ENCODE data around the gene SCD.

SCD gene

DNA sequence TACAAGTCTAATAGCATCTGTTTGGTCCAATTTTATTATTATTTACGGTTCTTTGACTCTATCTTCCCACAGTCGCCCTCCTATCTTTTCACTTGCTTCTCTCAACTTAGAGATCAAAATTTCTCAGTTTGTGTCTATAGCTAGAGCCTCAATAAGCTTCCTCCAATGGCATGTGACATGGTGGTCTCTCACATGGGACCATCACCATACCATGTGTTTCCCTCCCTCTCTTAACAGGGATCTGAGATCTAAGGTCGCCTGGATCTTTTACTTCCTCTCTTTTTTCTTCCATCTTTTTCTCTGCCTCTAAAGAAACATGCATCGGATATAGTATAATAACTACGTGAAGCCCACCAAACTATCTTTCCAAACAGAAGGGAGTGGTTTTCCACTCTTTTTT, 18.8 kb upstream of the SCD start:
- TF ChIP-seq, protein P1, sequence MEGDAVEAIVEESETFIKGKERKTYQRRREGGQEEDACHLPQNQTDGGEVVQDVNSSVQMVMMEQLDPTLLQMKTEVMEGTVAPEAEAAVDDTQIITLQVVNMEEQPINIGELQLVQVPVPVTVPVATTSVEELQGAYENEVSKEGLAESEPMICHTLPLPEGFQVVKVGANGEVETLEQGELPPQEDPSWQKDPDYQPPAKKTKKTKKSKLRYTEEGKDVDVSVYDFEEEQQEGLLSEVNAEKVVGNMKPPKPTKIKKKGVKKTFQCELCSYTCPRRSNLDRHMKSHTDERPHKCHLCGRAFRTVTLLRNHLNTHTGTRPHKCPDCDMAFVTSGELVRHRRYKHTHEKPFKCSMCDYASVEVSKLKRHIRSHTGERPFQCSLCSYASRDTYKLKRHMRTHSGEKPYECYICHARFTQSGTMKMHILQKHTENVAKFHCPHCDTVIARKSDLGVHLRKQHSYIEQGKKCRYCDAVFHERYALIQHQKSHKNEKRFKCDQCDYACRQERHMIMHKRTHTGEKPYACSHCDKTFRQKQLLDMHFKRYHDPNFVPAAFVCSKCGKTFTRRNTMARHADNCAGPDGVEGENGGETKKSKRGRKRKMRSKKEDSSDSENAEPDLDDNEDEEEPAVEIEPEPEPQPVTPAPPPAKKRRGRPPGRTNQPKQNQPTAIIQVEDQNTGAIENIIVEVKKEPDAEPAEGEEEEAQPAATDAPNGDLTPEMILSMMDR (IDR thresholded peaks at IDR 0.05; ENCODE audit: control insufficient read depth, extremely low read depth, insufficient read depth): no peak
- no peak for DNase-seq (ENCODE audit: low read depth)
- H3K4me3 ChIP-seq (ENCODE audit: low read depth, low read length): no peak overlapping the region

DNA sequence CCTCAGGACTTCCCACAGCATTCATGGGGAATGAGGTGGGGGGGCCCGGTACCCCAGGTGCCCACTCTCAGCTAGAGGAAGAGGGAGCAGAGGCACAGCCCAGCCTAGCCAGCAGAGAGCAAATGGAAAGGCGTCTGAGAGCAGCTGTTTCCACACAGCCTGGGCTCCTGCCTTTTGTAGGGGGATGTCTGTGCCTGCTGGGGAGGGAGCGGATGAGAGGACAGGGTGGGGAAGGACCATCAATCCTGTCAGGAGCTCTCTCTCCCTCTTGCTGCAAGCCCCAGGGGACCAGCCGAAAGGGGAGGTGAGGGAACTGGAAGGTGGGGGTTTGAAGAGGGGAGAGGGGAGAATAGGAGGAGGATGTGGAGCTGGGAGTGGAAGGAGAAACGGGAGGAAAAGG, 17.0 kb upstream of the SCD start, which contains the start of gene PKD2L1:
Gene PKD2L1, minus strand, starts transcription at position 150 of the 400 bp plus-strand sequence. Its CDS starts 125 bp downstream, at position 25.
- DNase-seq (ENCODE audit: low read depth): no peak
- TF ChIP-seq, protein P1 (IDR thresholded peaks at IDR 0.05; ENCODE audit: control insufficient read depth, extremely low read depth, insufficient read depth): no peak
- no peak within 1 kb of the TSS for H3K4me3 ChIP-seq (ENCODE audit: low read depth, low read length)

DNA sequence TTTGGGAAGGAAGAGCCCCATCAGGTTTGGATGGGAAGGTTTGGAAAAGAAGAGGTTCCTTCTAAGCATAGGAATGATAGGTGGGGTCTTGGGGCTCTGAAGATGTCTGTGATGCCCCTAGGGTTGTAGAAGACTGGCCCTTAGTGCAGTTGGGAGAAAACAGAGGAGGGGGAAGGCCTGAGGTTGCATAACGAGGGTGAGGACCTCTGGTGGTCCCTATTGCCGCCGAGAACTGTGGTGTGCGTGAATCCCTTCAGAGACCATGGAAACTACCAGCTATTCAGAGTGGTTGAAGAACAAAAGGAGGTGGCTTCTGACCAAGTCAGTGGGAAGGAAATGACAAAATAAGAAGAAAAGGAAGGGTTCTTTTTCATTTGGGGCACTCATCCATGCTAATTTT, 13.9 kb upstream of the SCD start:
- no peak for DNase-seq (ENCODE audit: low read depth)
- TF ChIP-seq, protein P1 (IDR thresholded peaks at IDR 0.05; ENCODE audit: control insufficient read depth, extremely low read depth, insufficient read depth): no peak
- H3K4me3 ChIP-seq (ENCODE audit: low read depth, low read length): no peak overlapping the region

DNA sequence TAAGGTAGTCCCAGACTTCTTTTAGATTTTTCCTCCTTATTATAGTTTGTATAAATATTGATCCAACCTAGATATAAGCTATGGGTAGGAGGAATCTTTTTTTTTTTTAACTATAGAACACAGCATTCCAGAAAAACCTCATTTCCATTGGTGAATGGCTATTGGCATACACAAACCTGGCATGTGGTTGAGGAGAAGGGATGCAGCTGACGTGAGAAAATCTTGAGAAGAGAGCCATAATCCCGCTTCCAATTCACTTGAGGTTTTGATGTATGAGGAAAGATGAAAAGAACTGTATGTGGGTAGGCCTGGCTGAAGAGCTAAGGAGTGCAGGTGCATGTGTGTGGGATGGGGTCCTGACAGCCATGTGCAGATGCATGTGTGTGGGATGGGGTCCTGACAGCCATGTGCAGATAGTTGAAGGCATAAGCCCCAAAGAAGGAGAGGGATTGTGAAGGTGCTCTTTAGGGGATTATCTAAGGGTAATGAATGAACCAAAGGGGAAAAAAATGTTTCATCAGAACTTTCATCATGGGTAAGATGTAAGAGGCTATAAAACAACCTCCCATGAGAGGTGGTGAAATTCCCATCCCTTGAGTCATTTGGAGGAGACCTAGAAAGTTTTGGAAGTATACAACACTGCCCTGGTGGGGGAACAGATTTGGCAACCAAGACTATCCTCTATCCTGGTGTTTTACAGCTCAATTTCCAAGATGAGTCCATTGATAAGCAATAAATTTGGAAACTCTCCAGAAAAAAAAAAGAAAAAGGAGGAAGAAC, 13.2 kb upstream of the SCD start:
- TF ChIP-seq, protein P1 (IDR thresholded peaks at IDR 0.05; ENCODE audit: control insufficient read depth, extremely low read depth, insufficient read depth): no peak
- no peak for DNase-seq (ENCODE audit: low read depth)
- no peak overlapping the region for H3K4me3 ChIP-seq (ENCODE audit: low read depth, low read length)

DNA sequence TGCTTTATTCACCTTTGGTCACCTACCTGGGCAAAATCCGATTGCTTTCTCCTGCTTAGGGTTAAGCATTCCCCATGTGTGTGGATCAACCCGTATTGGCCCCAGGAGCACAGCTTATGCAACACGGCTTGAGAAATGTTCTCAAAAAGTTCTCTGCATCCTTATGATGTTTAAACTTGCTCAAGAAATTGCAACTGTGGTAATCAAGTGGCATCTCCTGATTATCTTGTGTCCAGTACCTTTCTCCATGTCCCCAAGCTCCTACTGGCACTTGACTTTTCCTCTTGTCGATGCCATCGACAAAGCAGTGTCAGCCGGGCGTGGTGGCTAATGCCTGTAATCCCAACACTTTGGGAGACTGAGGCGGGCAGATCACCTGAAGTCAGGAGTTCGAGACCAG, 12.3 kb upstream of the SCD start:
- H3K4me3 ChIP-seq (ENCODE audit: low read depth, low read length): no peak overlapping the region
- TF ChIP-seq, protein P1 (IDR thresholded peaks at IDR 0.05; ENCODE audit: control insufficient read depth, extremely low read depth, insufficient read depth): no peak
- DNase-seq (ENCODE audit: low read depth): no peak

DNA sequence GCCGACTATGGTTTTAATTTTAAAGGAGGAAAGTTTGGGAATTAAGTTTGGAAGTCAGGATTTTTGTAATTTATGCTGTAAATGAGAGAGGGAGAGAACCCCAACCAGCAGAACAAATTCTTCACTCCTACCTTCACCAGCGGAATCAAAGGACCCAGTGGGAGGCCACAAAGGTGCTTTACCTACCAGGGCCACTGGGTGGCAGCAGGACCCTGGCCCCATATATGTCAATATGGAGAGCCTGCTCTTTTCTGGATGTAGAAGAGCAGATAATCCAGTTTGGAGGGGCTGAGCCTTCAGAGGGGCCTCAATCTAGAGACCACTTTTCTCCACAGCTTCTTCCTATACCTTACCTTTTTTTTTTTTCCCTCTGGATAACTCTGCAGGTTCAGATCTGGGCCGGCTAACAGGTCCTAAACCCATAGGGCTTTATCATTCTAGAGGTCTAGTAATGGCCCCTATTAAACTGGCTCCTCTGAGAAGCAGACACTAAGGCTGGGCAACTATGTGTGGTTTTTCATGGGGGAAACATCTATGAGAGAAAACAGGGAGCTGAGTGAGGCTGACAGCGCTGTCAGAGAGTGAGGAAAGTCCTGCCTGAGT, 8.5 kb upstream of the SCD start:
- H3K4me3 ChIP-seq (ENCODE audit: low read depth, low read length): no peak overlapping the region
- TF ChIP-seq, protein P1 (IDR thresholded peaks at IDR 0.05; ENCODE audit: control insufficient read depth, extremely low read depth, insufficient read depth): peak; percentile 76
- DNase-seq (ENCODE audit: low read depth): no peak

Data from LNCaP clone FGC (cell line).